HepG2 (cell line): Measurements from ENCODE around the gene KRTCAP2. TPM values are rescaled to one million over a fixed set of nuclear protein-coding genes. Genes with fewer than 3 reads are reported as not detected.

Experiments
- ARNT2 ChIP-seq: sonication (generic); formaldehyde crosslinking; IDR thresholded peaks from 2 replicates; pipeline ENCODE4 v1.8.0; 2022; ENCODE audit warnings: mild to moderate bottlenecking, low read depth, missing genetic modification reagents, moderate library complexity
- GABPB1 ChIP-seq: IDR thresholded peaks from 2 replicates; pipeline ENCODE4 v1.6.1; 2016; ENCODE audit warnings: mild to moderate bottlenecking, missing genetic modification reagents, moderate library complexity, missing compliant biosample characterization
- HHEX ChIP-seq: IDR thresholded peaks from 2 replicates; pipeline ENCODE4 v1.6.1; 2016; ENCODE audit warnings: control low read depth
- HNF1A ChIP-seq, 2 experiments: sonication (generic) in 1 of 2; formaldehyde crosslinking in 1 of 2; IDR thresholded peaks; 2 replicates each; pipeline versions ENCODE4 v1.4.0 to v1.6.1; 2016 to 2020; ENCODE audit warnings: borderline replicate concordance in 1 of 2, low read depth in 1 of 2, mild to moderate bottlenecking in 1 of 2, missing genetic modification reagents in 1 of 2
- JARID2 ChIP-seq: sonication (generic); formaldehyde crosslinking; IDR thresholded peaks from 2 replicates; pipeline ENCODE4 v1.8.1; 2023; ENCODE audit warnings: missing genetic modification reagents, inconsistent platforms; ENCODE audit not compliant: insufficient replicate concordance
- NR2C2 ChIP-seq: sonication (generic); formaldehyde crosslinking; IDR thresholded peaks from 2 replicates; pipeline ENCODE4 v1.4.0; 2020; ENCODE audit warnings: missing genetic modification reagents, mild to moderate bottlenecking, moderate library complexity, borderline replicate concordance
- ONECUT2 ChIP-seq: sonication (generic); formaldehyde crosslinking; IDR thresholded peaks from 2 replicates; pipeline ENCODE4 v1.4.0; 2020; ENCODE audit warnings: missing genetic modification reagents
- REL ChIP-seq: sonication (generic); formaldehyde crosslinking; conservative IDR thresholded peaks from 2 replicates; pipeline ENCODE4 v1.8.0; 2022; ENCODE audit warnings: mild to moderate bottlenecking, missing genetic modification reagents, moderate library complexity
- SIX1 ChIP-seq: sonication (generic); formaldehyde crosslinking; IDR thresholded peaks from 2 replicates; pipeline ENCODE4 v1.4.0; 2020; ENCODE audit warnings: missing genetic modification reagents, borderline replicate concordance
- SMARCE1 ChIP-seq: fragments of 450-650 bp; IDR thresholded peaks from 2 replicates; pipeline ENCODE4 v1.6.1; 2017; ENCODE audit warnings: borderline replicate concordance
- SMC3 ChIP-seq: IDR thresholded peaks from 2 replicates; pipeline ENCODE4 v1.6.1; 2011; ENCODE audit warnings: low read length, improper control_type of control experiment
- SP1 ChIP-seq, 2 experiments: fragments of 450-650 bp in 1 of 2; sonication (generic) in 1 of 2; formaldehyde crosslinking in 1 of 2; IDR thresholded peaks; 2 replicates each; pipeline versions ENCODE4 v1.4.0 to v1.6.1; 2016 to 2020; ENCODE audit warnings: missing genetic modification reagents in 1 of 2
- STAG1 ChIP-seq: sonication (generic); formaldehyde crosslinking; IDR thresholded peaks from 2 replicates; pipeline ENCODE4 v1.4.0; 2020; ENCODE audit warnings: missing genetic modification reagents
- ZBTB43 ChIP-seq: sonication (generic); formaldehyde crosslinking; conservative IDR thresholded peaks from 2 replicates; pipeline ENCODE4 v1.4.0; 2020; ENCODE audit warnings: missing genetic modification reagents
- ZNF280B ChIP-seq: sonication (generic); formaldehyde crosslinking; IDR thresholded peaks from 2 replicates; pipeline ENCODE4 v1.5.0; 2020; ENCODE audit warnings: missing genetic modification reagents, mild to moderate bottlenecking, borderline replicate concordance
- ZNF577 ChIP-seq: sonication (generic); formaldehyde crosslinking; IDR thresholded peaks from 2 replicates; pipeline ENCODE4 v1.4.0; 2020; ENCODE audit warnings: mild to moderate bottlenecking, low read depth, missing genetic modification reagents, borderline replicate concordance
- ZNF709 ChIP-seq: sonication (generic); formaldehyde crosslinking; IDR thresholded peaks from 2 replicates; pipeline ENCODE4 v1.5.0; 2020; ENCODE audit warnings: mild to moderate bottlenecking, missing genetic modification reagents
- polyA plus RNA-seq, 8 experiments: library from polyadenylated mRNA; depleted of rRNA in 3 of 8; stranded (reverse) in 7 of 8; unstranded in 1 of 8; fragments of >200 nt; fragmentation: Illumina TruSeq in 4 of 8; extraction: Trizol in 4 of 8; gene quantifications; 2 replicates each; pipeline versions ENCODE4 v1.2.1 to v1.2.3, GENCODE V29; 2011 to 2016; ENCODE audit warnings: low read depth in 4 of 8, missing spikeins in 1 of 8, mixed read lengths in 1 of 8; ENCODE audit not compliant: insufficient read depth in 1 of 8
- total RNA-seq, 5 experiments: library from RNA; depleted of rRNA; stranded (reverse); fragments of >200 nt; fragmentation: Illumina TruSeq; extraction: Trizol; gene quantifications; 2 replicates each; pipeline ENCODE4 v1.2.3, GENCODE V29; 2016; ENCODE audit warnings: low read depth in 1 of 5
- TF ChIP-seq, protein P1 (sequence below): sonication (generic); formaldehyde crosslinking; IDR thresholded peaks from 2 replicates; pipeline ENCODE4 v1.4.0; 2020; ENCODE audit warnings: mild to moderate bottlenecking, missing genetic modification reagents

Gene KRTCAP2
- total and polyA plus RNA-seq, 2 of the 13 experiments (the other 11 are each of a cell fraction or from before 2014, with no cell fraction given) = 77.3 to 79.4 TPM

- TF ChIP-seq HNF1A (IDR thresholded peaks at IDR 0.05; ENCODE audit: low read depth) (peak; percentile 58), HNF1A (CRISPR knock-in tag; IDR thresholded peaks at IDR 0.05; ENCODE audit: borderline replicate concordance) (no peak), ONECUT2 (CRISPR knock-in tag) (no peak), ARNT2 (CRISPR knock-in tag) (no peak), SP1 (IDR thresholded peaks at IDR 0.05) (no peak), SP1 (CRISPR knock-in tag; IDR thresholded peaks at IDR 0.05) (no peak), GABPB1 (0 out of 2 replicates have a peak, but pooled peaks have one; percentile 37), ZBTB43 (CRISPR knock-in tag) (no peak), SMC3 (peak; percentile 58; the same call in 1 of the 2 replicates), HHEX (CRISPR knock-in tag) (no peak), ZNF709 (no peak), ZNF280B (CRISPR knock-in tag) (no peak), ZNF577 (no peak), SMARCE1 (no peak), SIX1 (CRISPR knock-in tag) (no peak), NR2C2 (no peak), REL (CRISPR knock-in tag) (no peak), STAG1 (CRISPR knock-in tag) (peak; percentile 62), JARID2 (CRISPR knock-in tag) (no peak)
- TF ChIP-seq, protein P1, sequence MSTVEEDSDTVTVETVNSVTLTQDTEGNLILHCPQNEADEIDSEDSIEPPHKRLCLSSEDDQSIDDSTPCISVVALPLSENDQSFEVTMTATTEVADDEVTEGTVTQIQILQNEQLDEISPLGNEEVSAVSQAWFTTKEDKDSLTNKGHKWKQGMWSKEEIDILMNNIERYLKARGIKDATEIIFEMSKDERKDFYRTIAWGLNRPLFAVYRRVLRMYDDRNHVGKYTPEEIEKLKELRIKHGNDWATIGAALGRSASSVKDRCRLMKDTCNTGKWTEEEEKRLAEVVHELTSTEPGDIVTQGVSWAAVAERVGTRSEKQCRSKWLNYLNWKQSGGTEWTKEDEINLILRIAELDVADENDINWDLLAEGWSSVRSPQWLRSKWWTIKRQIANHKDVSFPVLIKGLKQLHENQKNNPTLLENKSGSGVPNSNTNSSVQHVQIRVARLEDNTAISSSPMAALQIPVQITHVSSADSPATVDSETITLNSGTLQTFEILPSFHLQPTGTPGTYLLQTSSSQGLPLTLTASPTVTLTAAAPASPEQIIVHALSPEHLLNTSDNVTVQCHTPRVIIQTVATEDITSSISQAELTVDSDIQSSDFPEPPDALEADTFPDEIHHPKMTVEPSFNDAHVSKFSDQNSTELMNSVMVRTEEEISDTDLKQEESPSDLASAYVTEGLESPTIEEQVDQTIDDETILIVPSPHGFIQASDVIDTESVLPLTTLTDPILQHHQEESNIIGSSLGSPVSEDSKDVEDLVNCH = no peak
These were observed 3.5 kb upstream of the KRTCAP2 start (continued) for GRCh38 chr1:155176544-155177071.
